ENCODE results near the gene SORBS2.

SORBS2 gene

GRCh38 chr4:185666156-185666555, 145.8 kb downstream of the SORBS2 start:
- TF ChIP-seq POLR2AphosphoS5 (IDR thresholded peaks at IDR 0.05; ENCODE audit: low read depth, low read length) (no peak), POLR2A (IDR thresholded peaks at IDR 0.05; ENCODE audit: low read depth, low read length) (no peak), TAF1 (IDR thresholded peaks at IDR 0.05; ENCODE audit: low read depth, low read length) (no peak), PAX5 (IDR thresholded peaks at IDR 0.05; ENCODE audit: insufficient read depth, low read length, severe bottlenecking) (no peak), POU2F2 (IDR thresholded peaks at IDR 0.05; ENCODE audit: low read depth, low read length) (no peak)
- no peak for FAIRE-seq
- DNase-seq (ENCODE audit: insufficient read length, low spot score) = no peak

GRCh38 chr4:185665655-185666054, 146.3 kb downstream of the SORBS2 start:
- FAIRE-seq (no peak), DNase-seq (ENCODE audit: insufficient read length, low spot score) (no peak)
- TF ChIP-seq POLR2AphosphoS5 (IDR thresholded peaks at IDR 0.05; ENCODE audit: low read depth, low read length) (no peak), PAX5 (IDR thresholded peaks at IDR 0.05; ENCODE audit: insufficient read depth, low read length, severe bottlenecking) (no peak), POLR2A (IDR thresholded peaks at IDR 0.05; ENCODE audit: low read depth, low read length) (no peak), POU2F2 (IDR thresholded peaks at IDR 0.05; ENCODE audit: low read depth, low read length) (no peak), TAF1 (IDR thresholded peaks at IDR 0.05; ENCODE audit: low read depth, low read length) (no peak), SPI1 (IDR thresholded peaks at IDR 0.05; ENCODE audit: low read depth, low read length) (no peak)

- FAIRE-seq = no peak
- no peak for DNase-seq (ENCODE audit: insufficient read length, low spot score)
- TF ChIP-seq TAF1 (IDR thresholded peaks at IDR 0.05; ENCODE audit: low read depth, low read length) (no peak), SPI1 (IDR thresholded peaks at IDR 0.05; ENCODE audit: low read depth, low read length) (no peak)
Measured at GRCh38 chr4:185664481-185664880, 147.5 kb downstream of the SORBS2 start.

GRCh38 chr4:185662030-185662778, 149.8 kb downstream of the SORBS2 start:
- FAIRE-seq (no peak), DNase-seq (ENCODE audit: insufficient read length, low spot score) (no peak)
- no peak for TF ChIP-seq POLR2A (IDR thresholded peaks at IDR 0.05; ENCODE audit: low read depth, low read length)
- TF ChIP-seq PAX5 (IDR thresholded peaks at IDR 0.05; ENCODE audit: insufficient read depth, low read length, severe bottlenecking) = no peak
- TF ChIP-seq POLR2AphosphoS5 (IDR thresholded peaks at IDR 0.05; ENCODE audit: low read depth, low read length) = no peak
- no peak for TF ChIP-seq SPI1 (IDR thresholded peaks at IDR 0.05; ENCODE audit: low read depth, low read length)
- no peak for TF ChIP-seq TAF1 (IDR thresholded peaks at IDR 0.05; ENCODE audit: low read depth, low read length)

GRCh38 chr4:185660340-185660739, 151.7 kb downstream of the SORBS2 start:
- no peak for DNase-seq (ENCODE audit: insufficient read length, low spot score)
- no peak for FAIRE-seq

GRCh38 chr4:185657699-185658098, 154.3 kb downstream of the SORBS2 start:
- TF ChIP-seq POU2F2 (IDR thresholded peaks at IDR 0.05; ENCODE audit: low read depth, low read length) = no peak
- no peak for TF ChIP-seq POLR2AphosphoS5 (IDR thresholded peaks at IDR 0.05; ENCODE audit: low read depth, low read length)
- no peak for TF ChIP-seq POLR2A (IDR thresholded peaks at IDR 0.05; ENCODE audit: low read depth, low read length)
- no peak for TF ChIP-seq SPI1 (IDR thresholded peaks at IDR 0.05; ENCODE audit: low read depth, low read length)
- no peak for TF ChIP-seq PAX5 (IDR thresholded peaks at IDR 0.05; ENCODE audit: insufficient read depth, low read length, severe bottlenecking)
- TF ChIP-seq TAF1 (IDR thresholded peaks at IDR 0.05; ENCODE audit: low read depth, low read length) = no peak

More at GRCh38 chr4:185660340-185660739, 151.7 kb downstream of the SORBS2 start:
- TF ChIP-seq POU2F2 (IDR thresholded peaks at IDR 0.05; ENCODE audit: low read depth, low read length) = no peak
- TF ChIP-seq POLR2AphosphoS5 (IDR thresholded peaks at IDR 0.05; ENCODE audit: low read depth, low read length) = no peak
- no peak for TF ChIP-seq SPI1 (IDR thresholded peaks at IDR 0.05; ENCODE audit: low read depth, low read length)
- TF ChIP-seq POLR2A (IDR thresholded peaks at IDR 0.05; ENCODE audit: low read depth, low read length) = no peak
- no peak for TF ChIP-seq PAX5 (IDR thresholded peaks at IDR 0.05; ENCODE audit: insufficient read depth, low read length, severe bottlenecking)
- no peak for TF ChIP-seq TAF1 (IDR thresholded peaks at IDR 0.05; ENCODE audit: low read depth, low read length)

GRCh38 chr4:185657183-185657582, 154.8 kb downstream of the SORBS2 start:
- no peak for FAIRE-seq
- no peak for DNase-seq (ENCODE audit: insufficient read length, low spot score)
- TF ChIP-seq POLR2AphosphoS5 (IDR thresholded peaks at IDR 0.05; ENCODE audit: low read depth, low read length) (no peak), SPI1 (IDR thresholded peaks at IDR 0.05; ENCODE audit: low read depth, low read length) (no peak), PAX5 (IDR thresholded peaks at IDR 0.05; ENCODE audit: insufficient read depth, low read length, severe bottlenecking) (no peak), POU2F2 (IDR thresholded peaks at IDR 0.05; ENCODE audit: low read depth, low read length) (no peak), POLR2A (IDR thresholded peaks at IDR 0.05; ENCODE audit: low read depth, low read length) (no peak), TAF1 (IDR thresholded peaks at IDR 0.05; ENCODE audit: low read depth, low read length) (no peak)

More at GRCh38 chr4:185657699-185658098, 154.3 kb downstream of the SORBS2 start:
- DNase-seq (ENCODE audit: insufficient read length, low spot score) (no peak), FAIRE-seq (no peak)

GRCh38 chr4:185656467-185656931, 155.5 kb downstream of the SORBS2 start:
- DNase-seq (ENCODE audit: insufficient read length, low spot score) = no peak
- no peak for FAIRE-seq
- TF ChIP-seq SPI1 (IDR thresholded peaks at IDR 0.05; ENCODE audit: low read depth, low read length) (no peak), PAX5 (IDR thresholded peaks at IDR 0.05; ENCODE audit: insufficient read depth, low read length, severe bottlenecking) (no peak), POLR2A (IDR thresholded peaks at IDR 0.05; ENCODE audit: low read depth, low read length) (no peak), TAF1 (IDR thresholded peaks at IDR 0.05; ENCODE audit: low read depth, low read length) (no peak), POLR2AphosphoS5 (IDR thresholded peaks at IDR 0.05; ENCODE audit: low read depth, low read length) (no peak), POU2F2 (IDR thresholded peaks at IDR 0.05; ENCODE audit: low read depth, low read length) (no peak)

- TF ChIP-seq TAF1 (IDR thresholded peaks at IDR 0.05; ENCODE audit: low read depth, low read length) (no peak), POLR2AphosphoS5 (IDR thresholded peaks at IDR 0.05; ENCODE audit: low read depth, low read length) (no peak), SPI1 (IDR thresholded peaks at IDR 0.05; ENCODE audit: low read depth, low read length) (no peak), POLR2A (IDR thresholded peaks at IDR 0.05; ENCODE audit: low read depth, low read length) (no peak)
- no peak for DNase-seq (ENCODE audit: insufficient read length, low spot score)
- no peak for FAIRE-seq
Measured at GRCh38 chr4:185654965-185655554, 156.9 kb downstream of the SORBS2 start.

Data from GM12891 (cell line).